Esophagus muscularis mucosa (tissue), 4 donors: ENCODE measurements around the gene HEBP2. TPM values are rescaled to one million over a fixed set of nuclear protein-coding genes. Genes with fewer than 3 reads are reported as not detected.
A peak's percentile ranks its signal among the peaks of the same experiment; 100 is the strongest.

Experiments
- DNase-seq: peaks from one replicate; pipeline ENCODE4 v3.0.0-alpha.2; 2017; ENCODE audit errors: extremely low spot score
- H3K27ac ChIP-seq, 4 donors: fragments of 200-600 bp; sonication (generic); replicated peaks in 1 of 4; 1 replicate in 3 of 4; 2 replicates in 1 of 4; pipeline ENCODE4 v1.5.1; 2016 to 2019; ENCODE audit warnings: mild to moderate bottlenecking in 1 of 4
- H3K27me3 ChIP-seq, 4 donors: fragments of 200-600 bp; sonication (generic); one replicate each; pipeline versions ENCODE4 v1.5.1 to v1.6.0; 2016 to 2019
- H3K36me3 ChIP-seq, 4 donors: fragments of 200-600 bp; sonication (generic); one replicate each; pipeline ENCODE4 v1.5.1; 2016 to 2019
- H3K4me1 ChIP-seq, 4 donors: fragments of 200-600 bp; sonication (generic); one replicate each; pipeline ENCODE4 v1.5.1; 2016 to 2019
- H3K4me3 ChIP-seq, 4 donors: fragments of 200-600 bp; sonication (generic); 1 replicate in 2 of 4; 2 replicates in 2 of 4; pipeline ENCODE4 v1.5.1; 2016 to 2019; ENCODE audit warnings: mild to moderate bottlenecking in 4 of 4, moderate library complexity in 1 of 4
- H3K9me3 ChIP-seq, 4 donors: fragments of 200-600 bp; sonication (generic); 1 replicate in 3 of 4; 2 replicates in 1 of 4; pipeline ENCODE4 v1.5.1; 2016 to 2019
- CTCF ChIP-seq, 3 experiments: fragments of 200-600 bp in 2 of 3; fragments of 450-650 bp in 1 of 3; sonication (generic) in 2 of 3; IDR thresholded peaks; one replicate each; pipeline ENCODE4 v1.5.1; 2017 to 2019; ENCODE audit warnings: antibody characterized with exemption in 3 of 3, mild to moderate bottlenecking in 2 of 3, moderate library complexity in 1 of 3
- EP300 ChIP-seq: sonication (generic); formaldehyde crosslinking; IDR thresholded peaks from one replicate; pipeline ENCODE4 v1.6.1; 2017; ENCODE audit warnings: antibody characterized with exemption
- POLR2A ChIP-seq: fragments of 450-650 bp; IDR thresholded peaks from one replicate; pipeline ENCODE4 v1.6.1; 2017; ENCODE audit warnings: antibody characterized with exemption, moderate library complexity, mild to moderate bottlenecking, low read depth
- POLR2AphosphoS5 ChIP-seq, 2 donors: sonication (generic); formaldehyde crosslinking; IDR thresholded peaks; one replicate each; pipeline ENCODE4 v1.6.1; 2017; ENCODE audit warnings: antibody characterized with exemption in 2 of 2
- WGBS: methylation state at CpG from one replicate; pipeline ENCODE4 v1.1.5; 2018; 5-methylcytosine and 5-hydroxymethylcytosine counted together
- intact Hi-C: fragments of 100-400 bp; cut with DNase I; formaldehyde crosslinking; loops from one replicate; pipeline ENCODE4 v1.15.1; 2023
- total RNA-seq, 4 donors: library from RNA; depleted of rRNA; stranded (reverse); fragments of >200 nt; gene quantifications; one replicate each; pipeline versions ENCODE4 v1.1.0 to v1.2.1, GENCODE V29; 2016

HEBP2 gene
- total RNA-seq, 4 donors from 2014 or later, result 90.1 to 135 (median 104) TPM

GRCh38 chr6:138397128-138398122 lies 6.6 kb upstream of the HEBP2 start:
- no peaks in the 10 kb centered on the region for H3K9me3 ChIP-seq
- no peak for TF ChIP-seq POLR2A
- TF ChIP-seq EP300, result no peak
- no peak for TF ChIP-seq CTCF (IDR thresholded peaks at IDR 0.05)
- TF ChIP-seq POLR2AphosphoS5 (IDR thresholded peaks at IDR 0.05), result no peak

GRCh38 chr6:138400326-138400725 lies 3.7 kb upstream of the HEBP2 start:
- TF ChIP-seq POLR2AphosphoS5 (IDR thresholded peaks at IDR 0.05), result no peak
- TF ChIP-seq CTCF (IDR thresholded peaks at IDR 0.05), result no peak
- TF ChIP-seq EP300, result no peak
- no peak for TF ChIP-seq POLR2A
- 89% methylated on average over 3 of the region's 3 CpGs for WGBS

More at GRCh38 chr6:138397128-138398122, 6.6 kb upstream of the HEBP2 start:
- peak; percentile 64 for DNase-seq
- Histone ChIP-seq H3K36me3 (no peaks in the 10 kb centered on the region), H3K4me1 (peaks cover 0 to 4% (median 0%) of the 10 kb centered on the region in 4 donors), H3K27me3 (no peaks in the 10 kb centered on the region), H3K27ac (no peak overlapping the region), H3K4me3 (no peak overlapping the region)
- 85% methylated on average over 8 of the region's 8 CpGs for WGBS
- intact Hi-C loops, result no loop called here

GRCh38 chr6:138401960-138402837 lies 1.8 kb upstream of the HEBP2 start:
- intact Hi-C loops, result loop anchor here (5.0 to 10.0 kb wide), 2 partner anchors 285 to 397 kb away; no protein-coding TSS in a partner anchor

More at GRCh38 chr6:138400326-138400725, 3.7 kb upstream of the HEBP2 start:
- H3K9me3 ChIP-seq, result no peaks in the 10 kb centered on the region
- H3K4me3 ChIP-seq, result no peak overlapping the region
- H3K27ac ChIP-seq, result no peak overlapping the region
- no peaks in the 10 kb centered on the region for H3K27me3 ChIP-seq
- H3K4me1 ChIP-seq, result peaks cover 9 to 14% (median 12%) of the 10 kb centered on the region in 4 donors
- intact Hi-C loops, result loop anchor here (5.0 to 10.0 kb wide), 2 partner anchors 283 to 396 kb away; no protein-coding TSS in a partner anchor
- H3K36me3 ChIP-seq, result no peaks in the 10 kb centered on the region
- peak; percentile 5 for DNase-seq

More at GRCh38 chr6:138401960-138402837, 1.8 kb upstream of the HEBP2 start:
- TF ChIP-seq POLR2A, result no peak
- no peak for TF ChIP-seq EP300
- no peak for TF ChIP-seq CTCF (IDR thresholded peaks at IDR 0.05)
- TF ChIP-seq POLR2AphosphoS5 (IDR thresholded peaks at IDR 0.05), result no peak
- H3K4me1 ChIP-seq, result peaks cover 12 to 28% (median 19%) of the 10 kb centered on the region in 4 donors
- DNase-seq, result peak; percentile 60
- no peaks in the 10 kb centered on the region for H3K27me3 ChIP-seq
- no peak overlapping the region for H3K4me3 ChIP-seq
- H3K9me3 ChIP-seq, result no peaks in the 10 kb centered on the region
- H3K27ac ChIP-seq, result no peak overlapping the region
- peaks cover 6 to 16% (median 12%) of the 10 kb centered on the region in 4 donors for H3K36me3 ChIP-seq
- 91% methylated on average over 13 of the region's 14 CpGs for WGBS
